HepG2 (cell line): ENCODE results near the gene BCAS4. TPM values are rescaled to one million over a fixed set of nuclear protein-coding genes. Genes with fewer than 3 reads are reported as not detected.

Experiments used
- ATAC-seq: fragments of 200-7000 bp; cut with Tn5 transposase; 3 replicates; pipeline ENCODE4 v1.9.1; 2020; ENCODE audit warnings: mild to moderate bottlenecking, moderate library complexity
- BruUV-seq: library from RNA; stranded (reverse); fragments of 400-500 nt; replicated peaks from 2 replicates; lab custom pipeline; 2021; lab: Mats Ljungman, UMichigan
- CTCF ChIA-PET: fragments of 300-600 bp; formaldehyde crosslinking; extraction: SDS; loops from one replicate; lab custom pipeline; 2021; ENCODE audit warnings: low total read pairs, inconsistent platforms, low intra/inter-chr PET ratio; lab: Yijun Ruan, JAX
- POLR2A ChIA-PET: fragments of 350-600 bp; sonication (Branson Sonifier 250); formaldehyde crosslinking; loops from one replicate; lab custom pipeline; 2020; ENCODE audit warnings: antibody characterized with exemption, inconsistent platforms; lab: Yijun Ruan, JAX
- DNase-seq: peaks from one replicate; pipeline ENCODE4 v3.0.0-alpha.2; 2015; ENCODE audit warnings: low spot score
- FAIRE-seq: peaks from 3 replicates; lab custom pipeline; 2011; peaks lifted over from hg19 to GRCh38; lab: Jason Lieb, UNC
- H2AFZ ChIP-seq: one replicate; pipeline ENCODE4 v1.6.1; 2011; ENCODE audit warnings: low read length, inconsistent platforms
- H3K27ac ChIP-seq: fragments of 300-600 bp; 3 replicates; pipeline ENCODE4 v1.8.0; 2011; ENCODE audit warnings: mixed run types, mild to moderate bottlenecking, mixed read lengths, low read length, inconsistent platforms; ENCODE audit not compliant: insufficient read depth; ENCODE audit errors: extremely low read length
- H3K27me3 ChIP-seq, 2 experiments: fragments of 200-600 bp in 1 of 2; 2 replicates in 1 of 2; 3 replicates in 1 of 2; pipeline versions ENCODE4 v1.6.0 to v1.8.0; 2011; ENCODE audit warnings: low read length in 2 of 2, mild to moderate bottlenecking in 2 of 2, moderate library complexity in 2 of 2, inconsistent platforms in 1 of 2; ENCODE audit not compliant: insufficient read depth in 2 of 2, control insufficient read depth in 1 of 2
- H3K36me3 ChIP-seq, 2 experiments: fragments of 200-600 bp in 1 of 2; replicated peaks in 1 of 2; 2 replicates in 1 of 2; 3 replicates in 1 of 2; pipeline versions ENCODE4 v1.5.1 to v1.8.0; 2011; ENCODE audit warnings: low read length in 2 of 2, inconsistent platforms in 1 of 2; ENCODE audit not compliant: insufficient read depth in 2 of 2, control insufficient read depth in 1 of 2
- H3K4me1 ChIP-seq: 2 replicates; pipeline ENCODE4 v1.5.1; 2012; ENCODE audit warnings: low read length, inconsistent platforms; ENCODE audit not compliant: insufficient read depth
- H3K4me2 ChIP-seq: 2 replicates; pipeline ENCODE4 v1.6.0; 2011; ENCODE audit warnings: low read depth, low read length, inconsistent platforms
- H3K4me3 ChIP-seq, 3 experiments: fragments of 200-600 bp in 1 of 3; sonication (generic), shearing (Covaris generic) in 1 of 3; replicated peaks in 1 of 3; 2 replicates each; pipeline ENCODE4 v1.5.1; 2011 to 2016; ENCODE audit warnings: low read length in 3 of 3, inconsistent platforms in 2 of 3, low read depth in 2 of 3, mild to moderate bottlenecking in 2 of 3, control low read depth in 1 of 3, mixed read lengths in 1 of 3; ENCODE audit not compliant: insufficient read depth in 1 of 3
- H3K79me2 ChIP-seq: one replicate; pipeline ENCODE4 v1.6.1; 2011; ENCODE audit warnings: low read length, inconsistent platforms; ENCODE audit not compliant: insufficient read depth
- H3K9ac ChIP-seq: 2 replicates; pipeline ENCODE4 v1.6.0; 2011; ENCODE audit warnings: mild to moderate bottlenecking, low read depth, low read length, inconsistent platforms; ENCODE audit not compliant: insufficient read depth
- H3K9me3 ChIP-seq: 2 replicates; pipeline ENCODE4 v1.5.1; 2012; ENCODE audit warnings: mild to moderate bottlenecking, low read length
- H4K20me1 ChIP-seq: 2 replicates; pipeline ENCODE4 v1.6.0; 2011; ENCODE audit warnings: inconsistent platforms, mild to moderate bottlenecking, low read length, moderate library complexity; ENCODE audit not compliant: insufficient read depth
- HIC2 ChIP-seq: sonication (generic); formaldehyde crosslinking; IDR thresholded peaks from 2 replicates; pipeline ENCODE4 v1.9.0; 2022; ENCODE audit warnings: low read depth, missing genetic modification reagents
- RNF2 ChIP-seq: fragments of 450-650 bp; conservative IDR thresholded peaks from 2 replicates; pipeline ENCODE4 v1.6.1; 2016; ENCODE audit warnings: low read depth
- ZNF687 ChIP-seq: sonication (generic); formaldehyde crosslinking; IDR thresholded peaks from 2 replicates; pipeline ENCODE4 v1.5.1; 2020; ENCODE audit warnings: mild to moderate bottlenecking, missing genetic modification reagents, moderate library complexity
- WGBS: methylation state at CpG from one replicate; pipeline ENCODE4 v1.1.6; 2017; ENCODE audit warnings: low lambda C conversion rate; 5-methylcytosine and 5-hydroxymethylcytosine counted together
- in situ Hi-C: cut with HindIII; loops from 2 replicates; pipeline ENCODE4 v1.10.0; 2017; ENCODE audit warnings: low pct_unique_long_range_greater_than_20kb; ENCODE audit not compliant: extremely low pct_ligation_motif_present
- intact Hi-C: fragments of 100-400 bp; cut with micrococcal nuclease; formaldehyde crosslinking; loops from one replicate; pipeline ENCODE4 v1.10.0; 2022; ENCODE audit not compliant: unreplicated experiment
- polyA plus RNA-seq, 8 experiments: library from polyadenylated mRNA; depleted of rRNA in 3 of 8; stranded (reverse) in 7 of 8; unstranded in 1 of 8; fragments of >200 nt; fragmentation: Illumina TruSeq in 4 of 8; extraction: Trizol in 4 of 8; gene quantifications; 2 replicates each; pipeline versions ENCODE4 v1.2.1 to v1.2.3, GENCODE V29; 2011 to 2016; ENCODE audit warnings: low read depth in 4 of 8, missing spikeins in 1 of 8, mixed read lengths in 1 of 8; ENCODE audit not compliant: insufficient read depth in 1 of 8
- total RNA-seq, 5 experiments: library from RNA; depleted of rRNA; stranded (reverse); fragments of >200 nt; fragmentation: Illumina TruSeq; extraction: Trizol; gene quantifications; 2 replicates each; pipeline ENCODE4 v1.2.3, GENCODE V29; 2016; ENCODE audit warnings: low read depth in 1 of 5

Gene BCAS4
- total and polyA plus RNA-seq, 2 of the 13 experiments (the other 11 are each of a cell fraction or from before 2014, with no cell fraction given) = 7.2 to 8.0 TPM

GRCh38 chr20:50866036-50866685 is 71.3 kb downstream of the BCAS4 start:
- no peak overlapping the region for H3K4me3 ChIP-seq
- no peak for ATAC-seq
- H4K20me1 ChIP-seq = no peaks in the 10 kb centered on the region
- CTCF ChIA-PET = no interaction called here
- H3K4me2 ChIP-seq = no peak overlapping the region
- intact Hi-C loops = no loop called here
- no peak for DNase-seq
- POLR2A ChIA-PET = interaction anchor here (1.2 kb wide), 1 partner anchor 9 kb away, joined by 4 read pairs; no protein-coding TSS in a partner anchor
- H3K9me3 ChIP-seq = no peaks in the 10 kb centered on the region
- H3K9ac ChIP-seq = no peak overlapping the region
- BruUV-seq = no TSS peak
- no peak overlapping the region for H2AFZ ChIP-seq
- H3K79me2 ChIP-seq = no peaks in the 10 kb centered on the region
- in situ Hi-C loops = no loop called here
- peaks cover 33% of the 10 kb centered on the region for H3K4me1 ChIP-seq
- H3K27ac ChIP-seq = no peak overlapping the region
- WGBS = 55% methylated on average over 9 of the region's 12 CpGs
- H3K27me3 ChIP-seq = no peaks in the 10 kb centered on the region
- TF ChIP-seq ZNF687 (CRISPR knock-in tag) = peak; percentile 8; the same call in 1 of the 2 replicates
- TF ChIP-seq HIC2 (CRISPR knock-in tag) = no peak
- TF ChIP-seq RNF2 = no peak
- H3K36me3 ChIP-seq = no peaks in the 10 kb centered on the region
- no peak for FAIRE-seq
